Lower leg skin (tissue), 4 donors: Measurements from ENCODE around the gene LCE7A. TPM values are rescaled to one million over a fixed set of nuclear protein-coding genes. Genes with fewer than 3 reads are reported as not detected.
A peak's percentile ranks its signal among the peaks of the same experiment; 100 is the strongest.

ENCODE experiments used
- DNase-seq, 2 donors: peaks; one replicate each; pipeline ENCODE4 v3.0.0-alpha.2; 2019; ENCODE audit warnings: low spot score in 2 of 2
- H3K4me3 ChIP-seq: fragments of 200-600 bp; sonication (generic); 2 replicates; pipeline ENCODE4 v1.5.1; 2017; ENCODE audit warnings: mild to moderate bottlenecking, low read depth; ENCODE audit not compliant: poor library complexity, severe bottlenecking
- CTCF ChIP-seq, 3 donors: fragments of 450-650 bp; IDR thresholded peaks; one replicate each; pipeline ENCODE4 v1.5.1; 2016; ENCODE audit warnings: antibody characterized with exemption in 3 of 3, mild to moderate bottlenecking in 3 of 3, moderate library complexity in 2 of 3
- POLR2A ChIP-seq, 2 donors: fragments of 450-650 bp; IDR thresholded peaks; one replicate each; pipeline ENCODE4 v1.6.1; 2016 to 2017; ENCODE audit warnings: antibody characterized with exemption in 2 of 2, mild to moderate bottlenecking in 1 of 2, moderate library complexity in 1 of 2
- WGBS, 2 donors: methylation state at CpG; one replicate each; pipeline ENCODE4 v1.1.5; 2018; 5-methylcytosine and 5-hydroxymethylcytosine counted together
- intact Hi-C: fragments of 100-400 bp; cut with DNase I; formaldehyde crosslinking; loops from one replicate; pipeline ENCODE4 v1.15.0; 2023; ENCODE audit warnings: low total_unique reads
- total RNA-seq, 4 donors: library from RNA; depleted of rRNA; stranded (reverse); fragments of >200 nt; gene quantifications; one replicate each; pipeline ENCODE4 v1.1.0, GENCODE V29; 2016

The LCE7A gene
- total RNA-seq, 4 donors from 2014 or later = 5.1 TPM; not detected in 3

GRCh38 chr1:152904688-152905440 is 45.1 kb downstream of the LCE7A start:
- 55 to 69% methylated on average over 7 of the region's 7 CpGs for WGBS, 2 donors
- intact Hi-C loops = no loop called here
- no peak for TF ChIP-seq CTCF (IDR thresholded peaks at IDR 0.05)
- TF ChIP-seq POLR2A (IDR thresholded peaks at IDR 0.05) = no peak
- DNase-seq = no peak
- H3K4me3 ChIP-seq = no peak overlapping the region

- no peak for TF ChIP-seq POLR2A (IDR thresholded peaks at IDR 0.05)
Observed at GRCh38 chr1:152906023-152906565, 46.3 kb downstream of the LCE7A start.

GRCh38 chr1:152907686-152908601 is 48.1 kb downstream of the LCE7A start, which contains the start of gene IVL:
Gene IVL (plus strand): TSS chr1:152908546. CDS start chr1:152909798, 1,252 bp downstream.
- DNase-seq = no peak
- no peak within 1 kb of the TSS for H3K4me3 ChIP-seq
- intact Hi-C loops = no loop called here
- 62 to 70% methylated on average over 4 of the region's 4 CpGs for WGBS, 2 donors
- TF ChIP-seq CTCF (IDR thresholded peaks at IDR 0.05) = no peak
- TF ChIP-seq POLR2A (IDR thresholded peaks at IDR 0.05) = no peak

More at GRCh38 chr1:152906023-152906565, 46.3 kb downstream of the LCE7A start:
- no peak overlapping the region for H3K4me3 ChIP-seq
- intact Hi-C loops = no loop called here
- DNase-seq = peak; percentile 47 to 79
- WGBS, 2 donors = 20 to 27% methylated on average over 5 of the region's 5 CpGs

GRCh38 chr1:152909206-152909605 is 49.4 kb downstream of the LCE7A start:
- 82 to 95% methylated on average over 3 of the region's 3 CpGs for WGBS, 2 donors
- intact Hi-C loops = no loop called here
- TF ChIP-seq POLR2A (IDR thresholded peaks at IDR 0.05) = no peak
- no peak overlapping the region for H3K4me3 ChIP-seq
- DNase-seq = no peak

Other genes with a start within 250 kb of the LCE7A start
- gene LCE3B, start 246.2 kb upstream of the LCE7A start, total RNA-seq = not detected
- not detected for gene LCE3A, start 236.9 kb upstream of the LCE7A start, total RNA-seq
- gene LCE2D, start 196.6 kb upstream of the LCE7A start, total RNA-seq = 100 to 1,000 TPM; 293 to 644 (median 312) TPM
- 1,000 to 10,000 TPM in 1 of 4 donors, 100 to 1,000 TPM in 3; 775 to 1,224 (median 802) TPM for gene LCE2C, start 184.7 kb upstream of the LCE7A start, total RNA-seq
- gene LCE2B, start 173.9 kb upstream of the LCE7A start, total RNA-seq = 1,000 to 10,000 TPM; 1,313 to 2,792 (median 1,611) TPM
- 100 to 1,000 TPM; 243 to 569 (median 350) TPM for gene LCE2A, start 161.7 kb upstream of the LCE7A start, total RNA-seq
- 1 to 10 TPM in 3 of 4 donors, not detected in 1; 5.6 to 7.9 (median 6.7) TPM for gene LCE4A, start 151.8 kb upstream of the LCE7A start, total RNA-seq
- gene KPRP, start 102.0 kb upstream of the LCE7A start, total RNA-seq = 100 to 1,000 TPM; 219 to 353 (median 231) TPM
- gene LCE1F, start 84.9 kb upstream of the LCE7A start, total RNA-seq = 100 to 1,000 TPM in 1 of 4 donors, 10 to 100 TPM in 3; 34.2 to 121 (median 64.6) TPM
- gene LCE1E, start 73.7 kb upstream of the LCE7A start, total RNA-seq = 100 to 1,000 TPM in 2 of 4 donors, 10 to 100 TPM in 2; 45.3 to 112 (median 101) TPM
- 100 to 1,000 TPM; 130 to 942 (median 594) TPM for gene LCE1D, start 63.3 kb upstream of the LCE7A start, total RNA-seq
- 1,000 to 10,000 TPM; 1,701 to 2,689 (median 2,386) TPM for gene LCE1C, start 53.3 kb upstream of the LCE7A start, total RNA-seq
- 100 to 1,000 TPM; 207 to 278 (median 246) TPM for gene LCE1B, start 48.0 kb upstream of the LCE7A start, total RNA-seq
- gene LCE1A, start 32.5 kb upstream of the LCE7A start, total RNA-seq = 100 to 1,000 TPM; 612 to 936 (median 792) TPM
- 100 to 1,000 TPM in 2 of 4 donors, 10 to 100 TPM in 2; 60.9 to 207 (median 107) TPM for gene LCE6A, start 17.1 kb upstream of the LCE7A start, total RNA-seq
- gene SMCP, start 18.3 kb downstream of the LCE7A start, total RNA-seq = not detected
- 100 to 1,000 TPM; 162 to 322 (median 207) TPM for gene IVL, start 48.5 kb downstream of the LCE7A start, total RNA-seq
- gene SPRR5, start 87.2 kb downstream of the LCE7A start, total RNA-seq = 100 to 1,000 TPM in 1 of 4 donors, 10 to 100 TPM in 3; 41.5 to 137 (median 78.1) TPM
- gene SPRR4, start 110.7 kb downstream of the LCE7A start, total RNA-seq = 100 to 1,000 TPM in 2 of 4 donors, 10 to 100 TPM in 1, 1 to 10 TPM in 1; 4.0 to 142 (median 77.2) TPM
- not detected for gene SPRR1A, start 124.1 kb downstream of the LCE7A start, total RNA-seq
- not detected for gene SPRR3, start 141.8 kb downstream of the LCE7A start, total RNA-seq
- 100 to 1,000 TPM in 2 of 4 donors, 10 to 100 TPM in 2; 42.6 to 213 (median 128) TPM for gene SPRR1B, start 171.2 kb downstream of the LCE7A start, total RNA-seq
- 100 to 1,000 TPM in 1 of 4 donors, 10 to 100 TPM in 1, 1 to 10 TPM in 2; 1.1 to 148 (median 20.6) TPM for gene SPRR2D, start 181.1 kb downstream of the LCE7A start, total RNA-seq
- under 1 TPM in 1 of 4 donors, not detected in 3; 0.71 TPM for gene SPRR2A, start 197.5 kb downstream of the LCE7A start, total RNA-seq
- 10 to 100 TPM in 1 of 4 donors, 1 to 10 TPM in 1, not detected in 2; 1.7 to 13.6 TPM for gene SPRR2B, start 211.6 kb downstream of the LCE7A start, total RNA-seq
- gene SPRR2E, start 234.5 kb downstream of the LCE7A start, total RNA-seq = 100 to 1,000 TPM; 149 to 650 (median 233) TPM